Lung (tissue), 12 donors: ENCODE results near the gene KDM4C. TPM values are rescaled to one million over a fixed set of nuclear protein-coding genes. Genes with fewer than 3 reads are reported as not detected.

ENCODE experiments used
- ATAC-seq: fragments of 200-7000 bp; cut with Tn5 transposase; one replicate; pipeline ENCODE4 v1.9.1; 2020; ENCODE audit warnings: moderate number of reproducible peaks; ENCODE audit not compliant: insufficient read depth, low FRiP score
- DNase-seq, 3 donors: peaks; one replicate each; pipeline ENCODE4 v3.0.0-alpha.2; 2013 to 2017
- H3K27ac ChIP-seq, 2 donors: one replicate each; pipeline ENCODE4 v1.5.1; 2013; ENCODE audit warnings: mild to moderate bottlenecking in 2 of 2, moderate library complexity in 2 of 2, control low read depth in 1 of 2, inconsistent platforms in 1 of 2, low read depth in 1 of 2, low read length in 1 of 2
- H3K27me3 ChIP-seq, 3 donors: one replicate each; pipeline ENCODE4 v1.5.1; 2013; ENCODE audit warnings: low read length in 2 of 3; ENCODE audit not compliant: control insufficient read depth in 3 of 3, insufficient read depth in 3 of 3
- H3K36me3 ChIP-seq, 4 donors: one replicate each; pipeline ENCODE4 v1.5.1; 2013; ENCODE audit warnings: low read length in 4 of 4, mild to moderate bottlenecking in 1 of 4, moderate library complexity in 1 of 4; ENCODE audit not compliant: control insufficient read depth in 4 of 4, insufficient read depth in 4 of 4
- H3K4me1 ChIP-seq, 5 donors: one replicate each; pipeline ENCODE4 v1.5.1; 2013; ENCODE audit warnings: low read length in 5 of 5, mild to moderate bottlenecking in 2 of 5, moderate library complexity in 1 of 5; ENCODE audit not compliant: control insufficient read depth in 5 of 5, insufficient read depth in 5 of 5
- H3K4me3 ChIP-seq: one replicate; pipeline ENCODE4 v1.5.1; 2013; ENCODE audit warnings: mild to moderate bottlenecking, control low read depth, moderate library complexity
- H3K9ac ChIP-seq, 2 donors: one replicate each; pipeline ENCODE4 v1.5.1; 2013; ENCODE audit warnings: low read length in 2 of 2, control low read depth in 1 of 2; ENCODE audit not compliant: insufficient read depth in 1 of 2
- H3K9me3 ChIP-seq, 4 donors: one replicate each; pipeline ENCODE4 v1.5.1; 2013; ENCODE audit warnings: low read length in 3 of 4, mild to moderate bottlenecking in 1 of 4, moderate library complexity in 1 of 4; ENCODE audit not compliant: control insufficient read depth in 4 of 4, insufficient read depth in 3 of 4
- WGBS, 2 donors: extraction: QIAGEN DNeasy Blood & Tissue Kit; methylation state at CpG; one replicate each; pipeline ENCODE4 v1.1.7; 2013; 5-methylcytosine and 5-hydroxymethylcytosine counted together
- polyA plus RNA-seq, 2 donors: library from polyadenylated mRNA; stranded (reverse); fragments of 200-250 nt; gene quantifications; one replicate each; pipeline ENCODE4 v1.2.1, GENCODE V29; 2013
- total RNA-seq, 2 donors: library from RNA; depleted of rRNA in 1 of 2; stranded (reverse); fragments of >200 nt in 1 of 2; gene quantifications; one replicate each; pipeline ENCODE4 v1.2.1, GENCODE V29; 2014 to 2021
- TF ChIP-seq, protein P1 (sequence below): IDR thresholded peaks from 2 replicates; pipeline ENCODE4 v1.5.1; 2012; ENCODE audit warnings: mild to moderate bottlenecking; ENCODE audit errors: control extremely low read depth, extremely low read depth
- donor health status: control.
- donor health status: control.
- donor health status: Bipolar disorder and iron deficiency.
- donor health status: healthy.
- donor health status: DM: yes; HTN: yes; CAD: no.

Gene KDM4C
- total and polyA plus RNA-seq, 4 donors, result 7.1 to 78.5 (median 25.0) TPM

DNA sequence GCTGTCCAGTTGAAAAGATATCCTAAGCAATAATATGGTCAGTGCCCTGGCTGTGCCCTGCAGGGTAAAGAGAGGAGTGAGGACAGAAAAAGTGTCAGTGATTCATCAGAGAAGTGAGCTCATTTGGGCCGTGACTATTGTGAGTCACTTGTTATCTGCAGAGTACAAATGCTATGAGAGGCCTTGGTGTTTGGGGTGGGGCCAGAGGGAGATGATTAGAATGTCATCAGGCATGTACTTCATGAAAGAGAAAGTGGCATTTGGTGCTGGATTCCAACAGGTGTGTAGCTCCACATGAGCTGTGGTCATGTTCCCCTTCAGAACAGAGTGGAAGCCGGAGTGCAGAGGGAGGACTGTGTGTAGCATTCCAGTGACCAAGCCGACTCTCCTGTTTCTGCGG is 174.1 kb downstream of the KDM4C start:
- Histone ChIP-seq H3K27ac (peak overlapping the region in 1 of 2 donors; percentile 71), H3K4me1 (peaks cover 0 to 13% (median 1%) of the 10 kb centered on the region in 5 donors), H3K36me3 (no peaks in the 10 kb centered on the region), H3K9ac (no peak overlapping the region), H3K27me3 (no peaks in the 10 kb centered on the region), H3K9me3 (no peaks in the 10 kb centered on the region), H3K4me3 (no peak overlapping the region)
- WGBS, 2 donors, result 60 to 68% methylated on average over 4 of the region's 4 CpGs
- no peak for ATAC-seq
- TF ChIP-seq, protein P1, sequence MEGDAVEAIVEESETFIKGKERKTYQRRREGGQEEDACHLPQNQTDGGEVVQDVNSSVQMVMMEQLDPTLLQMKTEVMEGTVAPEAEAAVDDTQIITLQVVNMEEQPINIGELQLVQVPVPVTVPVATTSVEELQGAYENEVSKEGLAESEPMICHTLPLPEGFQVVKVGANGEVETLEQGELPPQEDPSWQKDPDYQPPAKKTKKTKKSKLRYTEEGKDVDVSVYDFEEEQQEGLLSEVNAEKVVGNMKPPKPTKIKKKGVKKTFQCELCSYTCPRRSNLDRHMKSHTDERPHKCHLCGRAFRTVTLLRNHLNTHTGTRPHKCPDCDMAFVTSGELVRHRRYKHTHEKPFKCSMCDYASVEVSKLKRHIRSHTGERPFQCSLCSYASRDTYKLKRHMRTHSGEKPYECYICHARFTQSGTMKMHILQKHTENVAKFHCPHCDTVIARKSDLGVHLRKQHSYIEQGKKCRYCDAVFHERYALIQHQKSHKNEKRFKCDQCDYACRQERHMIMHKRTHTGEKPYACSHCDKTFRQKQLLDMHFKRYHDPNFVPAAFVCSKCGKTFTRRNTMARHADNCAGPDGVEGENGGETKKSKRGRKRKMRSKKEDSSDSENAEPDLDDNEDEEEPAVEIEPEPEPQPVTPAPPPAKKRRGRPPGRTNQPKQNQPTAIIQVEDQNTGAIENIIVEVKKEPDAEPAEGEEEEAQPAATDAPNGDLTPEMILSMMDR, result no peak
- DNase-seq, result no peak

DNA sequence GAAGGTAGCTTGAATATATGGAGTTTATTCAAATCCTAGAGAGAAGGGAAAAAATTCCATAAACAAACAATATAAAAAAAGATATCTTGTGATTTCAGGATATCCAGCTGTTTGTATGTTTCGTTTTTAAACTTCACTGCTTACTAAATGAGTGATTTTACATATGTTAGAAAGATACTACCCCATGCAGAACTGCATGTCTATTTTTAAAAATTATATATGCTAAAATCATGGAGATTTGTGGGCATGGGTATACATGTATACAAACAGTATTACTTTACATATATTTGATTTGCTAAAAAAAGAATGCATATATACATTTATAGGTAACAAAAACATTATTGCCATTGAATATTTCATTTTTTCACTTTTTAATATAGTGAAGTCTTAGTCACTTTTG is 178.3 kb downstream of the KDM4C start:
- DNase-seq, result peak in 1 of 3 donors; percentile 41
- 87 to 88% methylated on average over 1 of the region's 1 CpG for WGBS, 2 donors

GRCh38 chr9:6937209-6937608 is 179.4 kb downstream of the KDM4C start:
- H3K27me3 ChIP-seq, result no peaks in the 10 kb centered on the region
- no peak overlapping the region for H3K9ac ChIP-seq
- no peaks in the 10 kb centered on the region for H3K36me3 ChIP-seq
- peaks cover 0 to 9% (median 5%) of the 10 kb centered on the region in 5 donors for H3K4me1 ChIP-seq
- TF ChIP-seq, protein P1, result no peak
- no peak overlapping the region for H3K27ac ChIP-seq
- no peak for ATAC-seq
- no peak overlapping the region for H3K4me3 ChIP-seq
- H3K9me3 ChIP-seq, result no peaks in the 10 kb centered on the region
- no peak for DNase-seq
- WGBS, 2 donors, result 97 to 98% methylated on average over 2 of the region's 2 CpGs

More for the DNA sequence above, 178.3 kb downstream of the KDM4C start:
- no peak overlapping the region for H3K9ac ChIP-seq
- ATAC-seq, result no peak
- no peaks in the 10 kb centered on the region for H3K27me3 ChIP-seq
- H3K4me1 ChIP-seq, result peaks cover 0 to 12% (median 4%) of the 10 kb centered on the region in 5 donors
- no peaks in the 10 kb centered on the region for H3K9me3 ChIP-seq
- TF ChIP-seq, protein P1, result no peak
- H3K27ac ChIP-seq, result no peak overlapping the region
- no peaks in the 10 kb centered on the region for H3K36me3 ChIP-seq
- H3K4me3 ChIP-seq, result no peak overlapping the region

- Histone ChIP-seq H3K4me1 (peaks cover 0 to 6% (median 4%) of the 10 kb centered on the region in 5 donors), H3K9me3 (no peaks in the 10 kb centered on the region), H3K27ac (no peak overlapping the region), H3K4me3 (no peak overlapping the region), H3K27me3 (no peaks in the 10 kb centered on the region), H3K9ac (no peak overlapping the region), H3K36me3 (peaks cover 0 to 2% (median 0%) of the 10 kb centered on the region in 4 donors)
- 47 to 66% methylated on average over 3 of the region's 3 CpGs for WGBS, 2 donors
- TF ChIP-seq, protein P1, result no peak
- ATAC-seq (no peak), DNase-seq (peak in 1 of 3 donors; percentile 65)
Observed at GRCh38 chr9:6938447-6938846, 180.7 kb downstream of the KDM4C start.
